Measurements from ENCODE around the gene IL6R.

The IL6R gene

GRCh38 chr1:154400381-154400801 is 4.8 kb upstream of the IL6R start:
- no peak for DNase-seq (ENCODE audit: low read depth, low spot score)
- H3K4me3 ChIP-seq (ENCODE audit: low read depth, low read length), result no peak overlapping the region
- in situ Hi-C loops (cut with HindIII; ENCODE audit: low sequenced_read_pairs), result loop anchor here (10.0 kb wide), 1 partner anchor 66 kb away; no protein-coding TSS in a partner anchor
- no peak for TF ChIP-seq CTCF (IDR thresholded peaks at IDR 0.05; ENCODE audit: low read depth, low read length)

- no peak overlapping the region for H3K4me3 ChIP-seq (ENCODE audit: low read depth, low read length)
- no peak for DNase-seq (ENCODE audit: low read depth, low spot score)
- in situ Hi-C loops (cut with HindIII; ENCODE audit: low sequenced_read_pairs), result loop anchor here (10.0 kb wide), 1 partner anchor 68 kb away; no protein-coding TSS in a partner anchor
- no peak for TF ChIP-seq CTCF (IDR thresholded peaks at IDR 0.05; ENCODE audit: low read depth, low read length)
These were observed 2.7 kb upstream of the IL6R start for GRCh38 chr1:154402409-154402921.

GRCh38 chr1:154403261-154403943 is 1.7 kb upstream of the IL6R start:
- no peak overlapping the region for H3K4me3 ChIP-seq (ENCODE audit: low read depth, low read length)
- no peak for TF ChIP-seq CTCF (IDR thresholded peaks at IDR 0.05; ENCODE audit: low read depth, low read length)
- in situ Hi-C loops (cut with HindIII; ENCODE audit: low sequenced_read_pairs), result loop anchor here (10.0 kb wide), 1 partner anchor 69 kb away; no protein-coding TSS in a partner anchor
- no peak for DNase-seq (ENCODE audit: low read depth, low spot score)

DNA sequence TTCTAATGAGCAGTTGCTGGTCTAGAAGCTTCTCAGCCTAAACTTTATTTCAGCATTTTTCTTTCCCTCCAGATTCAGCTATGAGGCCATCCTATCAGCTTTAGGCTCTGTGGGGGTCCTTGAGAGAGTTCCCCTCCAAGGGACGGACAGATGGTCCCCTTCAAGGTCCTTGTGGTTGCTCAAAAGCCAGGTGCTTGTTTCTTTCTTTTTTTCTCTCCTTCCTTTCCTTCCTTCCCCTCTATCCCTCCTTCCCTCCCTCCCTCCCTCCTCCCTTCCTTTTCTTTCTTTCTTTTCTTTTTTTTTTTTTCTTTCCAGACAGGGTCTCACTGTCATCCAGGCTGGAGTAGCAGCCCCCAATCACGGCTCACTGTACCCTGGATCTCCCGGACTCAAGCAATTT is 1.2 kb upstream of the IL6R start:
- in situ Hi-C loops (cut with HindIII; ENCODE audit: low sequenced_read_pairs), result loop anchor here (10.0 kb wide), 1 partner anchor 69 kb away; no protein-coding TSS in a partner anchor
- no peak for TF ChIP-seq CTCF (IDR thresholded peaks at IDR 0.05; ENCODE audit: low read depth, low read length)
- DNase-seq (ENCODE audit: low read depth, low spot score), result no peak
- H3K4me3 ChIP-seq (ENCODE audit: low read depth, low read length), result no peak overlapping the region

DNA sequence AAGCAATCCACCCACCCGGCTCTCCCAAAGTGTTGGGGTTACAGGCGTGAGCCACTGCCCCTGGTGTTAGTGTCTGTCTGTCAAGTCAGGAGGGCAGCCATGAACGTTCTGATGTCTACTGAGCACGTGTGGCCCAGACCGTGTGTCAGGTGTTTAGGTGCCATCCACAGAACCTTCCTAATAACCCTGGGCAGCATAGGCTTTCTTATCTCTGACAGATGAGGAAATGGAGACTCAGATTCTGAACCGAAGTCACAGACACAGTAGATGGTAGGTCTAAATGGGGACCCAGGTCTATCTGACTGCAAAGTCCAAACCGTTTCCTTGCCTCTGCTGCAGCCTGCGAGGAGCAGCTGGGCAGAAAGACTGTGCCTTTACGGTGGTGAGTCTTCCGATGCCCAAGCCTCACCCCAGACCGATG is 622 bp upstream of the IL6R start:
- TF ChIP-seq CTCF (IDR thresholded peaks at IDR 0.05; ENCODE audit: low read depth, low read length), result no peak
- no peak for DNase-seq (ENCODE audit: low read depth, low spot score)
- H3K4me3 ChIP-seq (ENCODE audit: low read depth, low read length), result peak overlapping the region; percentile 52
- in situ Hi-C loops (cut with HindIII; ENCODE audit: low sequenced_read_pairs), result loop anchor here (10.0 kb wide), 1 partner anchor 70 kb away; no protein-coding TSS in a partner anchor

GRCh38 chr1:154405747-154406571 is 816 bp downstream of the IL6R start:
- in situ Hi-C loops (cut with HindIII; ENCODE audit: low sequenced_read_pairs), result loop anchor here (10.0 kb wide), 1 partner anchor 71 kb away; no protein-coding TSS in a partner anchor
- TF ChIP-seq CTCF (IDR thresholded peaks at IDR 0.05; ENCODE audit: low read depth, low read length), result peak; percentile 23
- DNase-seq (ENCODE audit: low read depth, low spot score), result peak; percentile 38
- peak overlapping the region; percentile 52 for H3K4me3 ChIP-seq (ENCODE audit: low read depth, low read length)

Data from astrocyte of the spinal cord (primary cell).